Measurements from ENCODE around the gene TM9SF2. TPM values are rescaled to one million over a fixed set of nuclear protein-coding genes. Genes with fewer than 3 reads are reported as not detected.

TM9SF2 gene
- total RNA-seq, 4 donors from 2014 or later: 19.8 to 189 (median 107) TPM

DNA sequence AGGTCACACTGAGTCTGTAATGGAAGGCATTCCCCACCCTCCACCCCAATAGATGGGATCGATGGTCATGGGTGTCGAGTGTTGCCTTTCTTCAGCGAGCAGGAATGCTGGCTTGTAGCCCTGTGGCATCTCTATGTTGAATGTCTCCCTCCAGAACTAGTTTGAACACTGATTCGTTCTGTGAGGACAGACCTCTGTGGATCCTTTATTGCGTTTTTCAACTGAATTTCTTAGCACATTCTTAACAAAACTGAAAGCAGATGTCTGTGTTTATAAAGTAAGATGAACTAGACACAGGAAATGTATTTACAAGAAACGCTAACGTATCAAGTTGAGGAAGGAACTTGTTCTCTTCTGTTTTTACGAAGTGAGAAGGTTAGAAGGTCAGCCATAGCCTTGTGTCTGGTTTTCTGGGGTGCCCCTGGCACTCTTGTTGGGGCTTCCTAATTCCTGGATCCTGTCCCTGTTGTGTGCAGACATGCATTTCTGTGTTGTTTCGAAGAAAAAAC is 36.8 kb upstream of the TM9SF2 start:
- Histone ChIP-seq H3K4me1 (peaks cover 0 to 5% (median 0%) of the 10 kb centered on the region in 4 donors), H3K9me3 (no peaks in the 10 kb centered on the region), H3K36me3 (no peaks in the 10 kb centered on the region), H3K27ac (peak overlapping the region in 3 of 4 donors; percentile 21 to 45 (median 32)), H3K4me3 (no peak overlapping the region), H3K27me3 (no peaks in the 10 kb centered on the region)
- DNase-seq: no peak
- TF ChIP-seq, protein P1, sequence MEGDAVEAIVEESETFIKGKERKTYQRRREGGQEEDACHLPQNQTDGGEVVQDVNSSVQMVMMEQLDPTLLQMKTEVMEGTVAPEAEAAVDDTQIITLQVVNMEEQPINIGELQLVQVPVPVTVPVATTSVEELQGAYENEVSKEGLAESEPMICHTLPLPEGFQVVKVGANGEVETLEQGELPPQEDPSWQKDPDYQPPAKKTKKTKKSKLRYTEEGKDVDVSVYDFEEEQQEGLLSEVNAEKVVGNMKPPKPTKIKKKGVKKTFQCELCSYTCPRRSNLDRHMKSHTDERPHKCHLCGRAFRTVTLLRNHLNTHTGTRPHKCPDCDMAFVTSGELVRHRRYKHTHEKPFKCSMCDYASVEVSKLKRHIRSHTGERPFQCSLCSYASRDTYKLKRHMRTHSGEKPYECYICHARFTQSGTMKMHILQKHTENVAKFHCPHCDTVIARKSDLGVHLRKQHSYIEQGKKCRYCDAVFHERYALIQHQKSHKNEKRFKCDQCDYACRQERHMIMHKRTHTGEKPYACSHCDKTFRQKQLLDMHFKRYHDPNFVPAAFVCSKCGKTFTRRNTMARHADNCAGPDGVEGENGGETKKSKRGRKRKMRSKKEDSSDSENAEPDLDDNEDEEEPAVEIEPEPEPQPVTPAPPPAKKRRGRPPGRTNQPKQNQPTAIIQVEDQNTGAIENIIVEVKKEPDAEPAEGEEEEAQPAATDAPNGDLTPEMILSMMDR (IDR thresholded peaks at IDR 0.05): no peak
- TF ChIP-seq POLR2A (IDR thresholded peaks at IDR 0.05): no peak

DNA sequence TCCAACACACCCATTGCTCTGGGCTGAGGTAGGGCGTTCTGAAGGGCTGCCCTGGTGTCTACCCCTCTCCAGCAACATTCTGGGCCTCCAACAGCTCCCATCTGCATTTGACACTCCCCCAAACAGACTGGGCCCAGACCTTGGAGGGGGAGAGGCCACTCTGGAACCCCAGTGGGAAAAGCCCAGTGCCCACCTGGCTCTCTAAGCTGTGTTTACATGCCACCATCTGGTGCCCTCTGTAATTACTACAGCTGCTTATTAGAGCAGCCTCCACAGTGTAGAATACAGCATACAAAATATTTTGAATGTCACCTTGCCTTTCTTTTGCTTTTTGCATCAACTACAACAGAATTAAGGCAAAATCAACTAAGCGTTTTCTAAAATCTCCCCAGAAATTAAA is 35.8 kb upstream of the TM9SF2 start:
- H3K36me3 ChIP-seq: no peaks in the 10 kb centered on the region
- H3K4me3 ChIP-seq: no peak overlapping the region
- H3K27me3 ChIP-seq: no peaks in the 10 kb centered on the region
- peaks cover 0 to 5% (median 0%) of the 10 kb centered on the region in 4 donors for H3K4me1 ChIP-seq
- DNase-seq: no peak
- H3K9me3 ChIP-seq: no peaks in the 10 kb centered on the region
- no peak for TF ChIP-seq POLR2A (IDR thresholded peaks at IDR 0.05)
- TF ChIP-seq, protein P1 (IDR thresholded peaks at IDR 0.05): no peak
- peak overlapping the region in 1 of 4 donors; percentile 3 for H3K27ac ChIP-seq

DNA sequence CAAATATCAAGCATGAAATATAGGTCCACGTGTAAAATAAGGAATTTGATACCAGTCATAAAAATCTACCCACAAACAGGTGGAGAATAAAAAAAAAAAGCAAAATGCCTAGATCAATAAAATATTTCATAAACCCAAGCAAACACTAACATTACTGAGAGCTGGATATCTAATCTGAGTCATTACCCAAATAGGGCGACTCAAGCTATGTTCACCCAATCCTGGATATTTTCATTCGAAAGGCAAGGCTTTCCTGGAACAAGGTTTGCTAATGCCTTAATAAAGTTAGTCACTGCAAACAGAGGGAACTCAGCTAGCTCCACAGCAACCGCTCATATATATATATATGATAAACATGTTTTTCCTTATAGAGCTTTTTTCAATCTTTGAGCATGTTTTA is 33.5 kb upstream of the TM9SF2 start:
- DNase-seq: no peak
- Histone ChIP-seq H3K4me3 (no peak overlapping the region), H3K4me1 (peaks cover 0 to 5% (median 0%) of the 10 kb centered on the region in 4 donors), H3K27me3 (no peaks in the 10 kb centered on the region), H3K9me3 (no peaks in the 10 kb centered on the region), H3K27ac (no peak overlapping the region), H3K36me3 (no peaks in the 10 kb centered on the region)
- TF ChIP-seq POLR2A (IDR thresholded peaks at IDR 0.05): no peak
- TF ChIP-seq, protein P1 (IDR thresholded peaks at IDR 0.05): no peak

DNA sequence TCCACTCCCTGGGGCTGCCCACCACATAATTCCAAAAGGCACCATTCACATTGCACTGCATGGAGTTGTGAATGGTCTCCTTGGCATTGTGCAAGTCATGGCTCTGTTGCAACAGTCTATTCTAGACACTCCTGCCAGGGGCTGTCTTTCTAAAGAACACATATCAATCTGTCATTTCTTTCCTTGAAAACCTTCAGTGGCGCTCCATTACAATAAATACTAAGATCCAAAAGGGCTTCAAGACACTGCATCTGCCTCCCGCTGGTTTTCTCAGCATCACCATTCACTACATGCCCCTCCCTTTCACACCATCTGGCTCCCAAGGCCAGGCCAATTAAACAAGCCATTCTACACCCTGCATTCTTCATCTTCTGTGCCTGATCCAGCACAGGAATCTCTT is 32.2 kb upstream of the TM9SF2 start:
- Histone ChIP-seq H3K27me3 (no peaks in the 10 kb centered on the region), H3K9me3 (no peaks in the 10 kb centered on the region), H3K36me3 (no peaks in the 10 kb centered on the region), H3K4me3 (no peak overlapping the region), H3K27ac (no peak overlapping the region), H3K4me1 (peaks cover 0 to 5% (median 0%) of the 10 kb centered on the region in 4 donors)
- no peak for DNase-seq
- TF ChIP-seq, protein P1 (IDR thresholded peaks at IDR 0.05): no peak
- TF ChIP-seq POLR2A (IDR thresholded peaks at IDR 0.05): no peak

DNA sequence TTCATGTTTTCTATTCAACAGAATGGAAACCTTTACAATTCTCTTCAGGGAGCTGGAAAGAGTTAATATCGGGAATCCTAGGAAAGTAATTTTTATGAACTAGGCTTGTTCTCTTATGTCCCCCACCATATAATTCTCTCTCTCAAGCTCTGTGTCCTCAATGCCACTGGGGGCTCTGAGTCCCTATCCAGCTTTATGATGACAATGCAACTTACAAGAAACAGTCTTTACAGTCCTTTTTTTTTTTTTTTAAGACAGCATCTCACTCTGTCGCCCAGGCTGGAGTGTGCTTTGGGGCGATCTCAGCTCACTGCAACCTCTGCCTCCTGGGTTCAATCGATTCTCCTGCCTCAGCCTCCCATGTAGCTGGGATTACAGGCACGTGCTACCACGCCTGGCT is 31.2 kb upstream of the TM9SF2 start:
- H3K4me3 ChIP-seq: no peak overlapping the region
- no peaks in the 10 kb centered on the region for H3K36me3 ChIP-seq
- peaks cover 0 to under 1% (median 0%) of the 10 kb centered on the region in 4 donors for H3K4me1 ChIP-seq
- no peaks in the 10 kb centered on the region for H3K9me3 ChIP-seq
- H3K27me3 ChIP-seq: no peaks in the 10 kb centered on the region
- DNase-seq: no peak
- H3K27ac ChIP-seq: no peak overlapping the region
- TF ChIP-seq POLR2A (IDR thresholded peaks at IDR 0.05): no peak
- TF ChIP-seq, protein P1 (IDR thresholded peaks at IDR 0.05): no peak

Measured in Peyer's patch (tissue), 4 donors.